MCF 10A (cell line): Measurements from ENCODE around the gene EFNA1. TPM values are rescaled to one million over a fixed set of nuclear protein-coding genes. Genes with fewer than 3 reads are reported as not detected.
"Not testable (repeated sequence)": the region's sequence is repeated elsewhere in the genome, so short reads cannot be mapped to it uniquely, and the experiment has no call there.

Source experiments
- BruUV-seq: library from RNA; stranded (reverse); fragments of 400-500 nt; replicated peaks from 2 replicates; lab custom pipeline; 2021; lab: Mats Ljungman, UMichigan
- CTCF ChIA-PET: fragments of 300-600 bp; sonication (Branson Sonifier 250); formaldehyde crosslinking; extraction: SDS; loops from one replicate; lab custom pipeline; 2021; ENCODE audit warnings: antibody characterized with exemption, inconsistent platforms; lab: Yijun Ruan, JAX
- POLR2A ChIA-PET: fragments of 300-600, 350-650 bp; sonication (Branson Sonifier 250); formaldehyde crosslinking; extraction: SDS; loops from one replicate; lab custom pipeline; 2020; ENCODE audit warnings: antibody characterized with exemption, inconsistent platforms; lab: Yijun Ruan, JAX
- DNase-seq: peaks from one replicate; pipeline ENCODE4 v3.0.0-alpha.2; 2018; ENCODE audit not compliant: unreplicated experiment
- H3K27ac Mint-ChIP-seq: one replicate; pipeline ENCODE4 v1.8.0; 2022; ENCODE audit warnings: mild to moderate bottlenecking, low read depth, mixed read lengths; ENCODE audit not compliant: unreplicated experiment
- H3K27me3 Mint-ChIP-seq: one replicate; pipeline ENCODE4 v1.8.0; 2022; ENCODE audit warnings: mixed read lengths; ENCODE audit not compliant: insufficient read depth, unreplicated experiment
- H3K36me3 Mint-ChIP-seq: one replicate; pipeline ENCODE4 v1.8.0; 2022; ENCODE audit warnings: mild to moderate bottlenecking, moderate library complexity, mixed read lengths; ENCODE audit not compliant: insufficient read depth, unreplicated experiment
- H3K4me1 Mint-ChIP-seq: one replicate; pipeline ENCODE4 v1.8.0; 2022; ENCODE audit warnings: mixed read lengths; ENCODE audit not compliant: insufficient read depth, unreplicated experiment
- H3K4me3 Mint-ChIP-seq: one replicate; pipeline ENCODE4 v1.8.0; 2022; ENCODE audit warnings: mild to moderate bottlenecking, moderate library complexity, mixed read lengths; ENCODE audit not compliant: unreplicated experiment
- H3K9me3 Mint-ChIP-seq: one replicate; pipeline ENCODE4 v1.8.0; 2022; ENCODE audit warnings: mixed read lengths; ENCODE audit not compliant: unreplicated experiment
- intact Hi-C: fragments of 100-400 bp; cut with micrococcal nuclease; formaldehyde crosslinking; loops from 2 replicates; pipeline ENCODE4 v1.14.1; 2022
- total RNA-seq: library from RNA; stranded (reverse); gene quantifications from 2 replicates; pipeline ENCODE4 v1.2.3, GENCODE V29; 2022
- TF ChIP-seq, protein P1 (sequence below): fragments of 200-600 bp; IDR thresholded peaks from one replicate; pipeline ENCODE4 v1.8.0; 2022; ENCODE audit warnings: antibody characterized with exemption, mild to moderate bottlenecking; ENCODE audit not compliant: unreplicated experiment

The EFNA1 gene
- total RNA-seq, 1 experiment from 2014 or later = 38.9 TPM

DNA sequence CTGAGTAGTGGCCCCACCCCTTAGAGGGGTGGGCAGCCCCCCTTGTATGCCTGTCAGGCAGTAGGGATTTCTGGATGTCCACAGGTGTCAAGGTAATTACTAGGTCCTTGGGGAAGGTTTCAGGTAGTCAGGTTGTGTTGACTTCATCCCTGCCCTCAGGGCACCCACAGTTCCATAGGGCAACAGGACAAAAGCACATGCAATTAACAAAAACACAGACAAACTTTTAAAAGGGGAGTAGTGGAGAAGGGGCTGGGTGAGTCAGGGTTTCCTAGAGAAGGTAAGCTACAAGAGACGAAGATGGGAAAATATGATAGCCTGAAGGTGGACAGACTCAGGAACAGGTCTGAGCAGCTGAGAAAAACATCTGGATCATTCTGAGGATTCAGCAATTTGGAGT lies 31.3 kb downstream of the EFNA1 start:
- CTCF ChIA-PET = interaction anchor here (0.6 to 1.3 kb wide), 4 partner anchors 14 to 735 kb away, joined by 3 to 11 read pairs (median 4); partner anchors contain the start of gene KRTCAP2
- intact Hi-C loops = no loop called here
- no TSS peak for BruUV-seq
- Mint-ChIP-seq H3K4me1 (no peaks in the 10 kb centered on the region), H3K4me3 (no peak overlapping the region), H3K27ac (no peak overlapping the region), H3K27me3 (peaks cover 15% of the 10 kb centered on the region), H3K36me3 (no peaks in the 10 kb centered on the region), H3K9me3 (no peaks in the 10 kb centered on the region)
- TF ChIP-seq, protein P1, sequence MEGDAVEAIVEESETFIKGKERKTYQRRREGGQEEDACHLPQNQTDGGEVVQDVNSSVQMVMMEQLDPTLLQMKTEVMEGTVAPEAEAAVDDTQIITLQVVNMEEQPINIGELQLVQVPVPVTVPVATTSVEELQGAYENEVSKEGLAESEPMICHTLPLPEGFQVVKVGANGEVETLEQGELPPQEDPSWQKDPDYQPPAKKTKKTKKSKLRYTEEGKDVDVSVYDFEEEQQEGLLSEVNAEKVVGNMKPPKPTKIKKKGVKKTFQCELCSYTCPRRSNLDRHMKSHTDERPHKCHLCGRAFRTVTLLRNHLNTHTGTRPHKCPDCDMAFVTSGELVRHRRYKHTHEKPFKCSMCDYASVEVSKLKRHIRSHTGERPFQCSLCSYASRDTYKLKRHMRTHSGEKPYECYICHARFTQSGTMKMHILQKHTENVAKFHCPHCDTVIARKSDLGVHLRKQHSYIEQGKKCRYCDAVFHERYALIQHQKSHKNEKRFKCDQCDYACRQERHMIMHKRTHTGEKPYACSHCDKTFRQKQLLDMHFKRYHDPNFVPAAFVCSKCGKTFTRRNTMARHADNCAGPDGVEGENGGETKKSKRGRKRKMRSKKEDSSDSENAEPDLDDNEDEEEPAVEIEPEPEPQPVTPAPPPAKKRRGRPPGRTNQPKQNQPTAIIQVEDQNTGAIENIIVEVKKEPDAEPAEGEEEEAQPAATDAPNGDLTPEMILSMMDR = no peak
- no peak for DNase-seq
- POLR2A ChIA-PET = interaction anchor here (0.6 kb wide), 1 partner anchor 10 kb away, joined by 4 read pairs; no protein-coding TSS in a partner anchor

DNA sequence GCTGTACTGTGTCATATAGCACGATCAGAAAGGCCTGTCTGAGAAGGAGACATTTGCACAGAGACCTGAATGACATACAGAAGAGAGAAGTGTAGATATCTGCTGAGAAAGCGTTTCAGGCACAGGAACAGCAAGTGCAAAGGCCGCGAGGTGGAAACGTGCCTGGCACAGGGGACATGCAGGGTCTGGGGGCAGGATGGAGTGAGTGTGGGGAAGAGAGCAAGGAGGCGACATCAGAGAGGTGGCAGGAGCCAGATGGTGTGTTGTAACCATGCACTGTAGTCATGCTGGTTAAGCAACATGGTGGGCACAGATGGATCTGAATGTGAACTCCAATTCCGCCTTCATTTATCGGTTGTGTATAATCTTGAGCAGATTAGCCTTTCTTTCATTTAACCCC lies 32.5 kb downstream of the EFNA1 start:
- Mint-ChIP-seq H3K27ac (no peak overlapping the region), H3K9me3 (no peaks in the 10 kb centered on the region), H3K4me1 (no peaks in the 10 kb centered on the region), H3K4me3 (no peak overlapping the region), H3K27me3 (peaks cover 10% of the 10 kb centered on the region), H3K36me3 (no peaks in the 10 kb centered on the region)
- no peak for DNase-seq
- CTCF ChIA-PET = interaction anchor here (1.4 to 1.5 kb wide), 2 partner anchors 68 to 75 kb away, joined by 4 to 7 read pairs; no protein-coding TSS in a partner anchor
- POLR2A ChIA-PET = no interaction called here
- TF ChIP-seq, protein P1 = no peak
- BruUV-seq = no TSS peak
- intact Hi-C loops = no loop called here

DNA sequence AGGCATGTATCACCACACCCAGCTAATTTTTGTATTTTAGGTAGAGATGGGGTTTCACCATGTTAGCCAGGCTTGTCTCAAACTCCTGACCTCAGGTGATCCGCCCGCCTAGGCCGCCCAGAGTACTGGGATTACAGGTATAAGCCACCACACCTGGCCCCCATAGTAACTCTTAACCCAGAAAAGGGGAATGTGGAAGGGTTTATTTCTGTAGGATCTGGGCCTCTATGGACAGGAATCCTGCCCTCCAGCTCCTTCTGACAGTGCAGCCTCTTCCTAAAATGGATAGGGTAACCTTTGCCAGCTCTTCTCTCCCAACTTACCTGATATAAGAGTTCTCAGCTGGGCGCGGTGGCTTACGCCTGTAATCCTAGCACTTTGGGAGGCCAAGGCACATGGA lies 35.0 kb downstream of the EFNA1 start:
- H3K4me3 Mint-ChIP-seq, intact Hi-C loops, H3K27ac Mint-ChIP-seq, H3K9me3 Mint-ChIP-seq, H3K36me3 Mint-ChIP-seq, H3K27me3 Mint-ChIP-seq, H3K4me1 Mint-ChIP-seq, BruUV-seq, DNase-seq: not testable (repeated sequence)
- ChIA-PET POLR2A (interaction anchor here (1.5 kb wide), 1 partner anchor 23 kb away, joined by 4 read pairs; no protein-coding TSS in a partner anchor), CTCF (interaction anchor here (0.6 to 14.5 kb wide), 6 partner anchors 10 to 116 kb away, joined by 3 to 380 read pairs (median 6); partner anchors contain the start of gene KRTCAP2)

DNA sequence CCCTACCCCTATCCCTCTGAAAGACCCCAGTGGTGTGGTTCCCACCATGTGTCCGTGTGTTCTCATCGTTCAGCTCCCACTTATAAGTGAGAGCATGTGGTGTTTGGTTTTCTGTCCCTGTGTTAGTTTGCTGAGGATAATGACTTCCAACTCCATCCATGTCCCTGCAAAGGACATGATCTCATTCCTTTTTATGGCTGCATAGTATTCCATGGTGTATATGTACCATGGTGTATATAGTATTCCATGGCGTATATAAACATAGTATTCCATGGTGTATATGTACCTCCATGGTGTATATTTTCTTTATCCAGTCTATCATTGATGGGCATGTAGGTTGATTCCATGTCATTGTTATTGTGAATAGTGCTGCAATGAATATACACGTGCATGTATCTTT lies 36.1 kb downstream of the EFNA1 start:
- BruUV-seq, H3K4me3 Mint-ChIP-seq, H3K27me3 Mint-ChIP-seq, DNase-seq, H3K9me3 Mint-ChIP-seq, H3K27ac Mint-ChIP-seq, intact Hi-C loops, H3K4me1 Mint-ChIP-seq, H3K36me3 Mint-ChIP-seq: not testable (repeated sequence)
- CTCF ChIA-PET = interaction anchor here (0.6 to 14.5 kb wide), 6 partner anchors 9 to 218 kb away, joined by 3 to 380 read pairs (median 4); partner anchors contain the start of gene KRTCAP2
- POLR2A ChIA-PET = interaction anchor here (0.6 to 2.3 kb wide), 4 partner anchors 9 to 54 kb away, joined by 3 to 7 read pairs (median 4); partner anchors contain the start of gene KRTCAP2

DNA sequence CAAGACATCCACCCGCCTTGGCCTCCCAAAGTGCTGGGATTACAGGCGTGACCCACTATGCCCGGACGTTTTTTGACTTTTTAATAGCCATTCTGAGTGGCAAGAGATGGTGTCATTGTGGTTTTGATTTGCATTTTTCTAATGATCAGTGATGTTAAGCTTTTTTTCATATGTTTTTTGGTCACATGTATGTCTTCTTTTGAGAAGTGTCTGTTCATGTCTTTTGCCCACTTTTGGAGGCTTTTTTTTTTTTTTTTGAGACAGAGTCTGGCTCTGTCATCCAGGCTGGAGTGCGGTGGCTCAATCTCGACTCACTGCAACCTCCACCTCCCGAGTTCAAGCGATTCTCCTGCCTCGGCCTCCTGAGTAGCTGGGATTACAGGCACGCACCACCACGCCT lies 36.9 kb downstream of the EFNA1 start:
- ChIA-PET CTCF (interaction anchor here (0.6 to 14.5 kb wide), 7 partner anchors 8 to 74 kb away, joined by 3 to 380 read pairs (median 4); partner anchors contain the start of gene KRTCAP2), POLR2A (interaction anchor here (0.6 to 2.3 kb wide), 2 partner anchors 8 to 55 kb away, joined by 3 to 7 read pairs; partner anchors contain the start of gene KRTCAP2)
- H3K4me1 Mint-ChIP-seq, H3K36me3 Mint-ChIP-seq, DNase-seq, H3K9me3 Mint-ChIP-seq, intact Hi-C loops, H3K27me3 Mint-ChIP-seq, BruUV-seq, H3K4me3 Mint-ChIP-seq, H3K27ac Mint-ChIP-seq: not testable (repeated sequence)
